Uterus (tissue), 2 donors: Measurements from ENCODE around the gene FARS2.

Source experiments
- CTCF ChIP-seq, 4 experiments: fragments of 200-600 bp in 2 of 4; fragments of 450-650 bp in 2 of 4; sonication (generic) in 2 of 4; IDR thresholded peaks; one replicate each; pipeline ENCODE4 v1.5.1; 2016 to 2019; ENCODE audit warnings: antibody characterized with exemption in 4 of 4, mild to moderate bottlenecking in 2 of 4, moderate library complexity in 1 of 4
- POLR2A ChIP-seq, 2 donors: fragments of 450-650 bp; IDR thresholded peaks; one replicate each; pipeline ENCODE4 v1.6.1; 2016; ENCODE audit warnings: antibody characterized with exemption in 2 of 2, mild to moderate bottlenecking in 1 of 2, moderate library complexity in 1 of 2

- TF ChIP-seq CTCF (IDR thresholded peaks at IDR 0.05): no peak
- no peak for TF ChIP-seq POLR2A (IDR thresholded peaks at IDR 0.05)
Observed at GRCh38 chr6:5567890-5568289, 306.6 kb downstream of the FARS2 start.
